ENCODE results near the gene CCDC68.
"Not testable (repeated sequence)": the region's sequence is repeated elsewhere in the genome, so short reads cannot be mapped to it uniquely, and the experiment has no call there.

Gene CCDC68, protein sequence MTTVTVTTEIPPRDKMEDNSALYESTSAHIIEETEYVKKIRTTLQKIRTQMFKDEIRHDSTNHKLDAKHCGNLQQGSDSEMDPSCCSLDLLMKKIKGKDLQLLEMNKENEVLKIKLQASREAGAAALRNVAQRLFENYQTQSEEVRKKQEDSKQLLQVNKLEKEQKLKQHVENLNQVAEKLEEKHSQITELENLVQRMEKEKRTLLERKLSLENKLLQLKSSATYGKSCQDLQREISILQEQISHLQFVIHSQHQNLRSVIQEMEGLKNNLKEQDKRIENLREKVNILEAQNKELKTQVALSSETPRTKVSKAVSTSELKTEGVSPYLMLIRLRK

DNA sequence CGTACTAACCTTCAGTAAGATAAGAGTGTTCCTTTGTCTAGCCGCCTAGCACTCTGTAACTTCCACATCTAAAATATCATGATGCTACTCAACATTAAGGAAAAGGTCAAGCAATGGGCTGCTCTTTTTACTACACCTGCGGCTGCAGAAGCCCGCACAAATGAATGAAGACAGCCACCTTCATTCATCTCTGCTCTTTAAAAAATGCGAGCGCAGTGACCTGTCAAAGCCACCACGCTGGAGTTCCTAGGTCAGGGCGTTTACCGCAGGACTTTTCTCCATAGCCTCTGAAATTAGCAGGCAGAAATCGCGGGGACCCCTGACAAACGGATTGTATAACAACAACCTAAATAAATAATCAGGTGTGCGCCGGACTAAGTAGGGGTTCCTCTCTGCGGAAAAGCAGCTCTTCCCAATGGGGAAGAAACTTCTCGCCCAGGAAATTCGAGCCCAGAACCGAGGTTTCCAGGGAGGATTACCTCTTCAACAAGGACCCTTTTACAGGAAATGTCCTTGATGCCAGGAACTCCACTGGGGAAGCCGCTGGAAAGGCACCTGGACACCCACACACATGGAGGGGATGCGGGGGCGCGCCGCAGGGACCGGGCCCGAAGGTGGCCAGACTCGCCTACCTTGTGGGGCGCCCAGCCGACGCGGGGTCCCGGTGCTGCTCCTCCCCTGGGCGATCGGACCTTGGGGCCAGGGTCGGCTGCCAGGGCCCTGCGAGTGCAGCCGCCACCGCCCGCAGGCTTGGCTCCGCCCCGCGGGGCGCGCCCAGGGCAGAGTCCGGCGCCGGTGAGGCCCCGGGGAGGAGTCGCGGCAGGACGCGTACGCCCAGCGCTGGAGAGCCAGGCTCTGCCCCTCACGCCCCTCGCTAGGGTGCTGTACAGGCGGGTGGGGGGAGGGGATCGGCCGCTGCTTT is at the start of gene CCDC68:
Gene CCDC68 (minus strand): TSS at position 758 of the 922 bp plus-strand sequence. CDS start 16,670 bp downstream, outside the sequence.
- no peak for DNase-seq (ENCODE audit: low read depth)

DNA sequence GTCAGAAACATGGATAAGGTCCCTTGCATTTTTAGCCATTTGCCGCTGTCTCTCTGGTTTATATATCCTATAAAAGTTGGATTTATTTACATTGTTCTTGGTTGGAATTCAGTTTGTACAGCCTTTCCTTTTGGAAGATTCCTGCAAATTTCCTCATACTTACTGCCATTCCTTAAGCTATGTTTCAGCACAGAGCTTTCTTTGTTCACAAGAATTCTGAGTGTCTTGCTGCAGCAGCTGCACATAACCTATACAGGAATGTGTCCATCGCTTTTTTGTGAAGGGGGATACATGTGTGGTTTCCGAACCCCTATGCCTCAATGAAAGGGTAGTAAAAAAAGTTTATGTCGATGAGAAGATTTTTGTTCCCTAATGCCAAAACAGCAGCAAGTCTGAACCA is 48.3 kb upstream of the CCDC68 start:
- no peak for DNase-seq (ENCODE audit: low read depth)

DNA sequence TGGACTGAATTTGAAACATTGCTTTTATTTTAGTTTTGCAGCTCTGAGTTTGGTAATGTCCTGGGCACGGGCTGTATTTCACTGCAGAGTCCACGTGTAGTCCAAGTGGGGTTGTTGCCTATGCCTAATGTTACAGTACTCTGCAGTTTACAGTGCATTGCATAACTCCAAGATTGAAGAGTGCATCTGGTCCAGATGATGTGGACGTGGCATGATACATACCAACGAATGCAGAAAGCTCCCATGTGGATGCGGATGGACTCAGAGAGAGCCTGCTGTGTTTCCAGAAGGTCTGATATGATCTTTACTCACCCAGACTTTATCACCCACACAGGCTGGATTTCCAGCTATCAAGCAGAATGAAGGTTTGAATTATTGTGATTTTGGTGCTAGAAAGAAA is 44.4 kb upstream of the CCDC68 start:
- no peak for DNase-seq (ENCODE audit: low read depth)

DNA sequence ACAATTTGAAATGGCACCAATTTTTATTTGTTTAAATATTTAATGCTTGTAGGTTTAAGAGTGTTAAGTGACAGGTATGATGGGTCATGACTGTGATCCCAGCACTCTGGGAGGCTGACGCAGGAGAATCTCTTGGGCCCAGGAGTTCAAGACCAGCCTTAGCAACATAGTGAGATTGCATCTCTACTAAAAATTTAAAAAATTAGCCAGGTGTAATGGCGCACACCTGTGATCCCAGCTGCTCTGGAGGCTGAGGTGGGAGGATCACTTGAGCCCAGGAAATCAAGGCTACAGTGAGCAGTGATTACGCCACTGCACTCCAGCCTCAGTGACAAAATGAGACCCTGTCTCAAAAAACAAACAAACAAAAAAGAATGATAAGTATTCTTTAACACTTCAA is 43.0 kb upstream of the CCDC68 start:
- no peak for DNase-seq (ENCODE audit: low read depth)

DNA sequence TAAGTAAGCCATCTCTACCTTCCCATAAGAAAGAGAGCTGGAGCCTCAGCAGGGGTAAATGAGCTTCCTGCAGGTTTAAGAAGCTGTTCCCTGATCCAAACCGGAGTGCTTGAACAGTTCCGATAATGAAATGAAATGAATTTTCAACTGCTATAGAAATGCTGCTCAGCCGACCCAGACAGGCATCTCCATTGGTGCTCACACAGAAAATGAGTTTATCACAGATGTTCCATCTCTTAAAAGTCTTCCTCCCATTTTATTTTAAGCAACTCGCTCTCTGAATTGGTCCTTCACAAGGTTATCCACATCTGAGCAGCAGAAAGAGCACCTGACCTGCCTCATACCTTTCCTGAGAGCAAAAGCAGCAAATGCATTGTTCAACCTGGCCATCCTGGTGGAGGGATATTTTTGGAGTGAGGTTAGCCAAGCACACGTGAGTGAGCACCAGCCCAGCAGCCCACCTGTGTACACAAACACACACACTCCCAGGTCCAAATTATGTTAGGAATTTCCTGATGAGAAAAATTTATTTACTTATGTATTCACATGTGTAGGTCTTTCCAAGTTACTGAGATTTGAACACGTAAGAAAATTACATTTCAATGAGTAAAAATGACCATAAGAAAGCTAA is 42.2 kb upstream of the CCDC68 start:
- no peak for DNase-seq (ENCODE audit: low read depth)

DNA sequence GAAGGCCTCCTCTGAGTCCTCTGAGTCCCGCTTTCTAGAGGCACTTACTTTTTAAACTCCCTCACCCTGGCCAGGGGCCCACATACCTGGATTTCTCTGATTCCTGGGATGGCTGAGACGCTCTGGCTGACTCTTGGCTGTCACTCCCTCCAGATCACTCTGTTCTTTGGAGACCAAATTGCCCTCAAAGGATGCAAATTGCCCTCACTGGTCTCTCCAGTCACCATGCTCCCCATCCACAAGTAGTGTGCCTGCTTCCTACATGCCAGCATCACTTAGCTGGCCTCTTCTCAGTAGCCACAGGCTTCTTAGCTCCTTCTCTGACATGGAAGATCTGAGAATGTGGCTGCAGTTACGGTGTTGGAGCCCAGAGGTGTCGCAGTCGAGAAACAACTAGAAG is 41.3 kb upstream of the CCDC68 start:
- DNase-seq (ENCODE audit: low read depth) = no peak

DNA sequence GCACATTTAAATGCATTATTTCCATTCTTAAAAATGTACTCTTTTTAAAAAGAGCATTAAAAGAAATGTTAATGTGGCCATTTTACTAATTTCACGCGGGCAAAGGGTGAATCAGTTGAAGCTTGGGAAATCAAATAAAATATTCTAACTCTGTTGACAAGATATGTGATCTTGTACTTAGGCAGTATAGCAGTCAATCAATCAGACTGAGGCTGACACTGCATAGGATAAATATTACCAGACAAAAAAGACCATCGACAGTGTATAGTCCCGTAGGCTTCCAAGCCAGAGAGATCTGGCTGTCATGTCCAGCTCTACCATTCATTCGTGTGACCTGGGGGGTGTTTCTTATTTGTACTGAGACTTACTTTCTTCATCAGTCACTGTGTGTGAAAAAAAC is 39.8 kb upstream of the CCDC68 start:
- DNase-seq (ENCODE audit: low read depth) = no peak

DNA sequence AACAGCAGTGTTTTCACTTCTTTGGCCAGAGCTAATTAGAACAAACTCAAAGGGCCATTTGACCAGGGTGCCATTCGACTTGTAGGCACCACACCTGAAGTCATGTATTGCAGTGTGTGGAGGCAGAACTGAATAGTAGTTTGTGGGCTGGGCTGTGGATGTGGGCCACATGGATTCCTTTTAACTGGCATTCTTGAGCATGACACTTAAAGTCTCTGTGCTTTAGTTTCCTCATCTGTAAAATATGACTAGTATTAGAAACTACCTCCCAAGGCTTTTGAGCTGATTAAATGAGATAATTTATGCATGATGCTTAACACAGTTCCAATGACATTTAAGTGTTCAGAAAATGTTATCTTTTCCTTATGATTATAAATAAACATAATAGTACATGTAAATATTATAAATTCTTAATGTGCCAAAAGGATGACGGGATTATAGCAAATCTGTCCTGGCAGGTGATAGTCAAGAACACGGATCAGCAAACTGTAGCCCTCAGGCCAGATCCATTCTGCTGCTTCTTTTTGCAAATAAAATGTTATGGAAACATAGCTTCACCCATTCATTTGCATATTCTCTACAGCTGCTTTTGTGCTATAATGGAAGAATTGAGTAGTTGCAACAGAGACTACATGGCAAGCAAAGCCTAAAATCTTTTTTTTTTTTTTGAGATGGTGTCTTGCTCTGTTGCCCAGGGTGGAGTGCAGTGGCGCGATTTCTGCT is 36.3 kb upstream of the CCDC68 start:
- DNase-seq (ENCODE audit: low read depth) = no peak

DNA sequence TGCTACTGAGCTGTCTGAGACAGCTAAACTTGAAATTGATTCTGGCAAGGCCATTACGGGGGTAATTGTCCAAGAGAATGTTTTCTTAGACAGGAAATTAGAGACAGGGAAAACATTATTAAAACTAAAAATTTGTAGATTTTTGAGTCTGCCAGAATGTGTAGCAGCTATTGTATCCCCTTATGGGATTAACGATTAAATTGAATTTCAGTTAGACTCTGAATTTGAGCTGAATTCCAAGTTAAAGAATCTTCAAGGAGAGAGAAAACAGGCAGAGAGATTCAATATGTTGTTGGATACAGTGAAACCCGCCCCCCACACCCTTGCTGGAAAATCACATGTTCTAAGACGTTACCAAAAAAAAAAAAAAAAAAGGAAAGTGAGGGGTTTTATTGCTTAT is 32.7 kb upstream of the CCDC68 start:
- no peak for DNase-seq (ENCODE audit: low read depth)

DNA sequence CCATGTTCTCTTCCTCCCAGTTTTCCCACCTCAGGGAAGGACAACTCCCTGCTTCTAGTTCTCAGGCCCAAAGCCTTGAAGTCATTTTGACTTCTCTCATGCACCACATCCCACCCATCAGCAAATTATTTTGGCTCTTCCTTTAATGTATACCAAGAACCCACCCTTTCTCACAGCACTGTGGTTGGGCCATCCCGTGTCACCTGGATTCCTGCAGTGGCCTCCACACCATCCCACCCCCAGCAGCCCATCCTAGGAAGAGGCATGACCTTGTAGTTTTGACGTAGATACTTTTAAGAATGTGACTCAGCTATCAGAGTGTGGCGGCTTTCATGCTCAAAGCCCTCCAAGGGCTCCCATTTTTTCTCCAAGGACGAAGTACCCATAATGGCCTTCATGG is 25.6 kb upstream of the CCDC68 start:
- no peak for DNase-seq (ENCODE audit: low read depth)

DNA sequence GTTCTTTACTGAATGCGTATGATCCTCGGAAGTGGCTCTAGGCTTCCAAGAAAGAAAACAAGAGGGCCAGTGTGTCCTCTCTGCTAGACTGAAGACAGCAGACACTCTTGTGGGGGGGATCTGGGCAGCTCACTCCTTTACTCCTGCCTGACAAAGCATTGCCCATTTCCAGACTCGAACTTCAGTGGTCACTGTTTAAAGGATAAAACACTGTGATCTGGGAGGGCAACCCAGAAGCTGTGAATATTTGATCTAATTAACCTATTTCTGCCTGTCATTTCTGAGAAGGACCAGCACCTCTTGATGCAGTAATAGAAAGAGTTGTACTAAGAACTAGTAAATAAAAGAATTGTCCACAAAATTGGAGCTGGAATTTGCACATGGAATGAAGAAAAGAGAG is 24.5 kb upstream of the CCDC68 start:
- DNase-seq (ENCODE audit: low read depth) = no peak

DNA sequence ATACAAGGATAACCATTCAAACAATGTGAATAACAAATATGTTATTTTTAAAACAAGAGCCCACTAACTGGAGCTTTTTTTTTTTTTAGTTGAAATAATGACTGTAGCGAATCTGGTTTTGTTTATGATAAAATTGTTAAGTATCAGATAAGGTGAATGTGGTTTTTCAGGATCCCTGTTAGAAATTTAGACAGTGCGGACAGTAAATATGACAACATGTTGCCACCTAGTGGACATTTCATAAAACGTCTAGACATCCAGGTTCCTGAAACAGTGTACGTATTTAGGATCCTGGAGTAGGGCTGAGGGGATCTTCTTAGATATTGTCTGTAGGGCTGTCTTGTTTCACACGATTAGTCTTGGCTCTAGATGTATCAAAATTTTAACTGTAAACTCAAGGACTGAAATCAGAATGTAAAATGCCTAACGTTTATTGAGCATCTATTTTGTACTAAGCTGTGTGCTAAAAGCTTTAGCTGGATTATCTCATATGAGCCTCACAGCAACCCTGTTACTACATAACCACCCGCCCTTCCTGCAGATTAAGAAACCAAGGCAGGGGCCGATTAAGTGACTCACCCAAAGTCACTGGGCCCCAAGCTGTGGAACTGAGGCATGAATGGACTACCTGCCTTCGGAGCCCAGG is 23.9 kb upstream of the CCDC68 start:
- no peak for DNase-seq (ENCODE audit: low read depth)

DNA sequence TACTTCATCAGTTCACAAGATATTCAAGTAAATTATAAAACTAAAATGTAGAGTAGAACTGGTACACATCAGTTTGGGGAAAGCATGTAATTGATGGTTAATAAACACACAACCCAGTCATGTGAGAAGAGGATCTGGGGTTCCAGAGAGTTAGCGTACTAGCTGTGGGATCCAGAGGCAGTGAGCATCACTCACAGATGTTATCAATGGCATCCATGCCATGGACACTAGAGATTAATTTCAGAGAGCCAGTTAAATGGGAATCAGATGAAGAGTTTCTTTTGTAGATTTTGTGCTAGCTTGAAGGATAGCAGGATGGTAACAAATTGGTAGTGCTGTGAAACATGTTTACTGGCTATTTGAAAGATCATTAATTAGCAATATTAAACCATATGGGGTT is 21.8 kb upstream of the CCDC68 start:
- DNase-seq (ENCODE audit: low read depth) = no peak

DNA sequence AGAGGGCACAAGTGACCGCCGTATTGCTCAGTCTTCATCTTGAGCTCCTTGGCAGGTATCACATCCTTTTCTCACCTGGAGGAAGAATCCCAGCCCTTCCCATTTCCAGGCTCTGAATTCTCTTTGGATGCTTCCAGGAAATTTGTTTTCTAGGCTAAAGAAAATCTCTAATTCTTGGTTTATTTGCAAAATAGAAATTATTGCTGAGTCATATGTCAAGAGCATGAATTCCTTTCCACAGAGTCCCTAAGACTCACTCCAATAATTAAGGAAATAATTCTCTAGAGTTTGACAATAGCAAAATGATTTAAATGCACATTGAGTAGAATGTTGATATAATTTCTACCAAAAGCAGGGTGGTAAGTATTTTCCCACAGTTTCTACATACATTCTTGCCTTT is 16.3 kb upstream of the CCDC68 start:
- no peak for DNase-seq (ENCODE audit: low read depth)

DNA sequence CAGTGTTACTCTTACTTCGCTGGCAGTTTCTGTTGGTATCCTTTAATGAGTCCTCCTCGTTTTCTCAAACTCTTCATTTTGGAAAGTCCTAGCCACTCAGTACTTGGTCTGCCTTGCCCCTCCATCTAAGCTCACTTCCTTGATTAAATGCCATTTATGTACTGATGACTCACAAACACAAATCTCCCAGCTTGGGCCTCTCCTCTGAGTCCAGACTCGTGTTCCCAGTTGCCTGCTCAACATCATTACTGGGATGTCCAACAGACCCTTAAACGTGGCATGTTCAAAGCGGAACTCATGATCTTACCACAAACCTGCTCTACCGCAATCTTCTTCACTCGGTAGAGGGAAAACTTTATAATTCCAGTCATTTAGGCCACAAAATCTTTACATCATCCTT is 13.8 kb upstream of the CCDC68 start:
- no peak for DNase-seq (ENCODE audit: low read depth)

DNA sequence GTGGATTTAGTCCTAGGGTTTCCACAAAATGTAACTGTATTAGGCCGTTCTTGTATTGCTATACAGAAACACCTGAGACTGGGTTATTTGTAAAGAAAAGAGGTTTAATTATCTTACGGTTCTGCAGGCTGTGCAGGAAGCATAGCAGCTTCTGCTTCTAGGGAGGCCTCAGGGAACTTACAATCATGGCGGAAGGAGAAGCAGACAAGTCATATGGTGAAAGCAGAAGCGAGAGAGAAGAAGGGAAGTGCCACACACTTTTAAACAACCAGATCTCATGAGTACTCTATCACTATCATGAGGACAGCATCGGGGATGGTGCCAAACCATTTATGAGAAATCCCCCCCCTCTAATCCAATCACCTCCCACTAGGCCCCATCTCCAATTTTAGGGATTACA is 9.5 kb upstream of the CCDC68 start:
- no peak for DNase-seq (ENCODE audit: low read depth)

DNA sequence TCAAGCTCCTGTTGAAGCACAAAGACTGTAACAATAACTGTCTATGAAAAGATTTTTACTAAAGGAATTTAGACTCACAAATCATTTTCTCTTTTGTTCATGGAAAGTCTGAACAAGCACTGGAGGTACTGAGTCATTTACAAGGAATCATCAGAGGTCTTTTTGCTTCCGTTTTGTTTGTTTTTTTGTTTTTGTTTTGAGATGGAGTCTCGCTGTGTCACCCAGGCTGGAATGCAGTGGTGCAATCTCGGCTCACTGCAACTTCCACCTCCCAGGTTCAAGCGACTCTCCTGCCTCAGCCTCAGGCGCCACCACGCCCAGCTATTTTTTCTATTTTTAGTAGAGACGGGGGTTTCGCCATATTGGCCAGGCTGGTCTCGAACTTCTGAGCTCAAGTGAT is 9.0 kb upstream of the CCDC68 start:
- not testable (repeated sequence) for DNase-seq (ENCODE audit: low read depth)

DNA sequence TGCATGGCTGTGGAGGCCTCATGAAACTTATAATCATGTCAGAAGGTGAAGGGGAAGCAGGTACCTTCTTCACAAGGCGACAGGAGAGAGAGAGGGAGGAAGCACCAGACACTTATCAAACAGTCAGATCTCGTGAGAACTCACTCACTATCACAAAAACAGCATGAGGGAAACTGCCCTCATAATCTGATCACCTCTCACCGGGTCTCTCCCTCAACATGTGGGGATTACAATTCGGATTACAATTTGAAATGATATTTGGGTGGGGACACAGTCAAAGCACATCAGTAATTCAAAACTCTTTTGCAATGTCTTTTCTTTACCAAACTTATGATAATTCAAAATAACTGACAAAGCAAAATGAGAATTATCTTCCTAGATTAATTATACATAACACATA is 8.5 kb upstream of the CCDC68 start:
- no peak for DNase-seq (ENCODE audit: low read depth)

DNA sequence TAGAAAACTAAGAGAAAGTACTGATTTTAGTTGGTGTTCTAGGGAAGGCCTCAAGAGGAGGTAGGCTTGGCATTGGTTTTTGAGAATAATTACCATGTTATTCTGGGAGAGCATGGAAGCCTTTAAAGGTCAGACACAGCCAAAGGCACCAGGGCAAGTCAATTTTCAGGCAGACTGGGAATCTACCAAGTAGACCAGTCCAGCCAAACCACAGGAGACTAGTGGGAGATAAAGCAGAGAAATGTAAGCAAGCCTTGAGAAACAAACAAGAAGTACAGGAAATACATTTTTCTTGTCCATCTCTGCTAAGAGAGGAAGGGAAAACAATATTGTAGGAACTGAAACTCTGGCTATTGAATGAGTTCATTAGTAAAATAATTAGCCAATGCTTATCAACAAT is 5.5 kb upstream of the CCDC68 start:
- DNase-seq (ENCODE audit: low read depth) = no peak

DNA sequence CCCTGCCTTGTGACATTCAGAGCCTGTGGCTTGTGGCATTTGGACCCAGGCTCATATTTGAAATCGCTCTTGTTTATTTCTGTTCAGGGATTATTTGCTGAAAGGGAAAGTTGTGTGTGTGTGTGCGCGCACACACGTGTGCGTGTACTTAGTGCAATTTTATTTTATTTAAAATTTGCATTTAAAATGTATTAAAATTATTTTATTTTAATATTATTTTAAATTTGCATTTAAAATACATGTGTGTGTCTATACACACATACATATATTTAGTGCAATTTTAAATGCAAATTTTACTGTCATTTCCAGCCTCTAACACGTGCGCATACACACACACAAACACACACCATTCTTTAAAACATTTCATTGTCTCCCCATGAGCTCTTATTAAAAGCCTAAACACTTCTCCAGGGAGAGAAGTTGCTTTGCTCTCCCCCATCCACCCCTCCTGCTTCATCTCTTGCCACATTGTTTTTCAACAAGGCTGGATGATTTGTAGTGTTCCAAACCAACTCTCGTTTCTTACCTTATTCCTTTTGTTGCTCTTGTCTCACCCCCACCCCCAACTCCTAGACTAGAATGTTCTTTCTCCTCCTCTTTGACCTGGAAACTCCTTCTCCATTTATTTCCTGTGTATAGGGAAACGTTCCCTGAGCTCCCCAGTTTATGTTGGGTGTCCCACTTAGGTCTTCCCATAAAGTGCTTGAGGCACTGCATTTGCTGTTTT is 3.8 kb upstream of the CCDC68 start:
- DNase-seq (ENCODE audit: low read depth) = no peak

DNA sequence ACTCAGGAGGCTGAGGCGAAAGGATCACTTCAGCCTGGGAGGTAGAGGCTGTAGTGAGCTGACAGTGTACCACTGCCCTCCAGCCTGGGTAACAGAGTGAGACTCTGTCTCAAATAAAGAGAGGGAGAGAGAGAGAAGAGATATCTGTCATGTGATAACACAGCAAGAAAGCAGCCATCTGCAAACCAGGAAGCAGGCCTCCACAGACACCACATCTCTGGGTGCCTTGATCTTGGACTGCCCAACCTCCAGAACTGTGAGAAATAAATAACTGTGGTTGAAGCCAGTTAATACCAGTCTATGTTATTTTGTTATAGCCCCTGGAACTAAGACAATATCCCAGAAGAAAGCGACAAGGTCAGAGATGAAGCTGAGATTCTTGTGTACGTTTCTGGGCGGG is 2.6 kb upstream of the CCDC68 start:
- DNase-seq (ENCODE audit: low read depth) = no peak

Measured in stimulated activated CD8-positive, alpha-beta memory T cell treated with anti-CD3 and anti-CD28 coated beads, Interleukin-12 subunit alpha, Interleukin-12 subunit beta, amount 100 ng/mL, for 4 hours (primary cell).